ENCODE results near the gene SUMO3. TPM values are rescaled to one million over a fixed set of nuclear protein-coding genes. Genes with fewer than 3 reads are reported as not detected.

SUMO3 gene
- polyA plus RNA-seq, 1 of the 3 experiments (the other 2 are of a cell fraction) = 125 TPM

DNA sequence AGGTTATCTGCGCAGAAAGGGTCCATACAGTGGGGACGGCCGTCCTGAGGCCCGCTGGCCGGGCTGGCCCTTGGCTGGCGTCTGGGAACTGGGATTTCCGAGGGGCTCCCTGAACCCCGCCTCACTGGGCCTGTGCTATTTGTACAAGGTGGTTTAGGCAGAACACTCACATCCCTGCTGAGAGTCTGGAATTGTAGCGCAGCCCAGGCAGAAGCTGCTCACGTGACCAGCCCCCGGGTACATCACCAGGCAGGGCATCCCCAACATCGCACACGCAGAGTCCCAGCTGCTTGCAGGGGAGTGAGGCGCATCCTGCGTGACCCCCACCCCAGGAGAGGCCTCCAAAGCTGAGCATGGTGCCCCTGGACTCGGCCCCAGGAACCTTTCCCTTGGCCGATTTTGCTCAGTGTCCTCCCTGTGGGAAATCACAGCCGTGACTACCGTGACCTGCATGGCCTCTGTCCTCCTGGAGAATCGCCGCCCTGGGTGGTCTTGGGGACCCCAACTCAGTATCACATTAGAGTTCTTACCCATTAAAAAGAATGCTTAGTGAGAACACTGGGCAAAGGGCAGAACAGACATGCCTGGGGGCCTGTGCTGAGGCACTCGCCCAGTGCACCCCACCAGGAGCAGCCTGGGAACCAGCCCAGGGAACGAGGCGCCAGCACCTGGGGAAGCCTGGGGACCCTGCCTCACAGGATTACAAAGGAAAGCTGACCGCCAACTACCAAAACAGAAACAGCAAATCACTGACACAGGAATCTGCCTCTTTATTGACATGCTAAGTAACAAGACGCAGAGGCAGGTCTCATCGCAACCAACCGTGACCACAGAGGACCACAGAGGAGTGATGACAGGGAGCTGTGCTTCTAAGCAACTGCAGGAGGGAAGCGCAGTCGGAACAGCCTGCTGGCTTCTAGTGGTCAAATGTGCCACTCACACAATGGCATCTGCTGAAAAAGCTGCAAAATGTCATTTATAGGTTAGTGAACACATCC, 49.7 kb downstream of the SUMO3 start:
- ChIA-PET CTCF (interaction anchor here (1.3 to 2.7 kb wide), 2 partner anchors 9 to 26 kb away, joined by 3 to 15 read pairs; no protein-coding TSS in a partner anchor), POLR2A (no interaction called here)
- no peak overlapping the region for H3K4me3 ChIP-seq (ENCODE audit: low read depth in 2 of 2, low read length in 1 of 2)
- H3K9me2 ChIP-seq = no peaks in the 10 kb centered on the region
- DNase-seq = no peak
- H3K27me3 ChIP-seq (ENCODE audit: insufficient read depth) = no peaks in the 10 kb centered on the region
- H3K36me3 ChIP-seq (replicated peaks in 1 of 2; ENCODE audit: control insufficient read depth in 1 of 2, insufficient read depth in 2 of 2, low read length in 1 of 2) = peaks cover 0 to 42% of the 10 kb centered on the region in 2 experiments
- H3K9me3 ChIP-seq = no peaks in the 10 kb centered on the region
- peaks cover 0 to 22% of the 10 kb centered on the region in 2 experiments; a peak in 1 of 4 replicates for H3K4me1 ChIP-seq (ENCODE audit: control insufficient read depth in 1 of 2, insufficient read depth in 2 of 2, low read depth in 1 of 2, low read length in 1 of 2)
- H3K9ac ChIP-seq = no peak overlapping the region
- TF ChIP-seq MEF2A (IDR thresholded peaks at IDR 0.05; ENCODE audit: borderline replicate concordance, low read depth) (no peak), FOSL2 (IDR thresholded peaks at IDR 0.05; ENCODE audit: borderline replicate concordance, low read depth) (no peak), POLR2AphosphoS5 (IDR thresholded peaks at IDR 0.05; ENCODE audit: low read depth, low read length) (no peak)
- TF ChIP-seq, protein P1, sequence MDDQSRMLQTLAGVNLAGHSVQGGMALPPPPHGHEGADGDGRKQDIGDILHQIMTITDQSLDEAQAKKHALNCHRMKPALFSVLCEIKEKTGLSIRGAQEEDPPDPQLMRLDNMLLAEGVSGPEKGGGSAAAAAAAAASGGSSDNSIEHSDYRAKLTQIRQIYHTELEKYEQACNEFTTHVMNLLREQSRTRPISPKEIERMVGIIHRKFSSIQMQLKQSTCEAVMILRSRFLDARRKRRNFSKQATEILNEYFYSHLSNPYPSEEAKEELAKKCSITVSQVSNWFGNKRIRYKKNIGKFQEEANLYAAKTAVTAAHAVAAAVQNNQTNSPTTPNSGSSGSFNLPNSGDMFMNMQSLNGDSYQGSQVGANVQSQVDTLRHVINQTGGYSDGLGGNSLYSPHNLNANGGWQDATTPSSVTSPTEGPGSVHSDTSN (IDR thresholded peaks at IDR 0.05) = no peak
- no peaks in the 10 kb centered on the region for H4K20me1 ChIP-seq (ENCODE audit: insufficient read depth)
- no peaks in the 10 kb centered on the region for H3F3A ChIP-seq (replicated peaks; ENCODE audit: insufficient read depth)
- no peak overlapping the region for H3K4me2 ChIP-seq
- H3K27ac ChIP-seq (ENCODE audit: low read depth in 2 of 2, low read length in 1 of 2) = no peak overlapping the region
- H3K79me2 ChIP-seq (ENCODE audit: insufficient read depth) = no peaks in the 10 kb centered on the region
- H2AFZ ChIP-seq (ENCODE audit: low read depth) = no peak overlapping the region
- 95% methylated on average over 16 of the region's 30 CpGs for WGBS (ENCODE audit: low lambda C conversion rate)

DNA sequence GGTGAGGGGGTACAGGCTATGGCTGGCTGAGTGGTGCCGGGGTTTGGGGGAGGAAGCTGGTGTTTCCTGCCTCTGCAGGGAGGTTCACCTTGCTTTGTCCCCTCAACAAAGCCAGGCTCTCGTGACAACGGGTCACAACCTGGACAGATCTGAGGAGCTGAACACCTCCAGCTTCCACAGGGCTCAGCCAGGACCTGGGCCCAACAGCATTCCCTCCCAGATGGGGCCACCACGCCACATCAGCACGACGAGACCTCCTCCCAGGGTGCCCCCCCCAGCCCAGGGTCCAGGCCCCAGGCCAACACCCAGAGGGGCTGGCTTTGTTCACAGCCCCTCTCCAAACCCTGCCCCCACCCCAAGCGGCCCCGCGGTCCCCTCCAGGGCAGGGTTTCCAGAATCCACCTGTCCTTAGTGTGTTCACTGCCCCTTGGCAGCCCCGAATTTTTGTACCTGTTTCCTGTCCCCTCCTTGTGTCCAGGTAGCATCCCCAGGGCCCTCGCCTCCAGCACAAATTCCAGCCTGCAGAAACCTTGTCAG, 51.0 kb downstream of the SUMO3 start:
- H3K27me3 ChIP-seq (ENCODE audit: insufficient read depth) = no peaks in the 10 kb centered on the region
- no peaks in the 10 kb centered on the region for H3K9me2 ChIP-seq
- no peaks in the 10 kb centered on the region for H3K9me3 ChIP-seq
- no peaks in the 10 kb centered on the region for H3K79me2 ChIP-seq (ENCODE audit: insufficient read depth)
- H3K4me1 ChIP-seq (ENCODE audit: control insufficient read depth in 1 of 2, insufficient read depth in 2 of 2, low read depth in 1 of 2, low read length in 1 of 2) = peaks cover 0 to 22% of the 10 kb centered on the region in 2 experiments; a peak in 1 of 4 replicates
- no peak overlapping the region for H3K4me3 ChIP-seq (ENCODE audit: low read depth in 2 of 2, low read length in 1 of 2)
- ChIA-PET POLR2A (no interaction called here), CTCF (interaction anchor here (2.7 kb wide), 1 partner anchor 27 kb away, joined by 15 read pairs; no protein-coding TSS in a partner anchor)
- no peak overlapping the region; a peak in 1 of 4 replicates for H3K27ac ChIP-seq (ENCODE audit: low read depth in 2 of 2, low read length in 1 of 2)
- no peaks in the 10 kb centered on the region for H3F3A ChIP-seq (replicated peaks; ENCODE audit: insufficient read depth)
- no peak overlapping the region for H2AFZ ChIP-seq (ENCODE audit: low read depth)
- peaks cover 0 to 30% of the 10 kb centered on the region in 2 experiments for H3K36me3 ChIP-seq (replicated peaks in 1 of 2; ENCODE audit: control insufficient read depth in 1 of 2, insufficient read depth in 2 of 2, low read length in 1 of 2)
- peak; percentile 37 for DNase-seq
- 80% methylated on average over 5 of the region's 11 CpGs for WGBS (ENCODE audit: low lambda C conversion rate)
- no peak overlapping the region for H3K4me2 ChIP-seq
- H4K20me1 ChIP-seq (ENCODE audit: insufficient read depth) = no peaks in the 10 kb centered on the region
- H3K9ac ChIP-seq = no peak overlapping the region
- TF ChIP-seq POLR2AphosphoS5 (IDR thresholded peaks at IDR 0.05; ENCODE audit: low read depth, low read length) = no peak
- TF ChIP-seq, protein P2, sequence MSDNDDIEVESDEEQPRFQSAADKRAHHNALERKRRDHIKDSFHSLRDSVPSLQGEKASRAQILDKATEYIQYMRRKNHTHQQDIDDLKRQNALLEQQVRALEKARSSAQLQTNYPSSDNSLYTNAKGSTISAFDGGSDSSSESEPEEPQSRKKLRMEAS (IDR thresholded peaks at IDR 0.05; ENCODE audit: low read depth) = no peak
- no peak for TF ChIP-seq EP300 (IDR thresholded peaks at IDR 0.05; ENCODE audit: borderline replicate concordance in 1 of 2, low read depth in 1 of 2, low read length in 1 of 2)
- TF ChIP-seq RFX5 (IDR thresholded peaks at IDR 0.05; ENCODE audit: low read length) = no peak
- TF ChIP-seq, protein P3, sequence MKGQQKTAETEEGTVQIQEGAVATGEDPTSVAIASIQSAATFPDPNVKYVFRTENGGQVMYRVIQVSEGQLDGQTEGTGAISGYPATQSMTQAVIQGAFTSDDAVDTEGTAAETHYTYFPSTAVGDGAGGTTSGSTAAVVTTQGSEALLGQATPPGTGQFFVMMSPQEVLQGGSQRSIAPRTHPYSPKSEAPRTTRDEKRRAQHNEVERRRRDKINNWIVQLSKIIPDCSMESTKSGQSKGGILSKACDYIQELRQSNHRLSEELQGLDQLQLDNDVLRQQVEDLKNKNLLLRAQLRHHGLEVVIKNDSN (IDR thresholded peaks at IDR 0.05; ENCODE audit: borderline replicate concordance, low read depth) = no peak
- no peak for TF ChIP-seq ELF1 (IDR thresholded peaks at IDR 0.05)
- TF ChIP-seq, protein P4, sequence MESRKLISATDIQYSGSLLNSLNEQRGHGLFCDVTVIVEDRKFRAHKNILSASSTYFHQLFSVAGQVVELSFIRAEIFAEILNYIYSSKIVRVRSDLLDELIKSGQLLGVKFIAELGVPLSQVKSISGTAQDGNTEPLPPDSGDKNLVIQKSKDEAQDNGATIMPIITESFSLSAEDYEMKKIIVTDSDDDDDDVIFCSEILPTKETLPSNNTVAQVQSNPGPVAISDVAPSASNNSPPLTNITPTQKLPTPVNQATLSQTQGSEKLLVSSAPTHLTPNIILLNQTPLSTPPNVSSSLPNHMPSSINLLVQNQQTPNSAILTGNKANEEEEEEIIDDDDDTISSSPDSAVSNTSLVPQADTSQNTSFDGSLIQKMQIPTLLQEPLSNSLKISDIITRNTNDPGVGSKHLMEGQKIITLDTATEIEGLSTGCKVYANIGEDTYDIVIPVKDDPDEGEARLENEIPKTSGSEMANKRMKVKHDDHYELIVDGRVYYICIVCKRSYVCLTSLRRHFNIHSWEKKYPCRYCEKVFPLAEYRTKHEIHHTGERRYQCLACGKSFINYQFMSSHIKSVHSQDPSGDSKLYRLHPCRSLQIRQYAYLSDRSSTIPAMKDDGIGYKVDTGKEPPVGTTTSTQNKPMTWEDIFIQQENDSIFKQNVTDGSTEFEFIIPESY (IDR thresholded peaks at IDR 0.05; ENCODE audit: borderline replicate concordance, low read depth) = no peak
- TF ChIP-seq NFIC (IDR thresholded peaks at IDR 0.05; ENCODE audit: borderline replicate concordance) = no peak
- TF ChIP-seq TCF12 (IDR thresholded peaks at IDR 0.05) = no peak
- TF ChIP-seq GATA2 (CRISPR knock-in tag; IDR thresholded peaks at IDR 0.05) = no peak
- TF ChIP-seq RCOR1 (IDR thresholded peaks at IDR 0.05; ENCODE audit: low read length) = no peak
- TF ChIP-seq, protein P5, sequence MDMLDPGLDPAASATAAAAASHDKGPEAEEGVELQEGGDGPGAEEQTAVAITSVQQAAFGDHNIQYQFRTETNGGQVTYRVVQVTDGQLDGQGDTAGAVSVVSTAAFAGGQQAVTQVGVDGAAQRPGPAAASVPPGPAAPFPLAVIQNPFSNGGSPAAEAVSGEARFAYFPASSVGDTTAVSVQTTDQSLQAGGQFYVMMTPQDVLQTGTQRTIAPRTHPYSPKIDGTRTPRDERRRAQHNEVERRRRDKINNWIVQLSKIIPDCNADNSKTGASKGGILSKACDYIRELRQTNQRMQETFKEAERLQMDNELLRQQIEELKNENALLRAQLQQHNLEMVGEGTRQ (IDR thresholded peaks at IDR 0.05; ENCODE audit: borderline replicate concordance, low read depth, low read length) = no peak
- TF ChIP-seq, protein P6, sequence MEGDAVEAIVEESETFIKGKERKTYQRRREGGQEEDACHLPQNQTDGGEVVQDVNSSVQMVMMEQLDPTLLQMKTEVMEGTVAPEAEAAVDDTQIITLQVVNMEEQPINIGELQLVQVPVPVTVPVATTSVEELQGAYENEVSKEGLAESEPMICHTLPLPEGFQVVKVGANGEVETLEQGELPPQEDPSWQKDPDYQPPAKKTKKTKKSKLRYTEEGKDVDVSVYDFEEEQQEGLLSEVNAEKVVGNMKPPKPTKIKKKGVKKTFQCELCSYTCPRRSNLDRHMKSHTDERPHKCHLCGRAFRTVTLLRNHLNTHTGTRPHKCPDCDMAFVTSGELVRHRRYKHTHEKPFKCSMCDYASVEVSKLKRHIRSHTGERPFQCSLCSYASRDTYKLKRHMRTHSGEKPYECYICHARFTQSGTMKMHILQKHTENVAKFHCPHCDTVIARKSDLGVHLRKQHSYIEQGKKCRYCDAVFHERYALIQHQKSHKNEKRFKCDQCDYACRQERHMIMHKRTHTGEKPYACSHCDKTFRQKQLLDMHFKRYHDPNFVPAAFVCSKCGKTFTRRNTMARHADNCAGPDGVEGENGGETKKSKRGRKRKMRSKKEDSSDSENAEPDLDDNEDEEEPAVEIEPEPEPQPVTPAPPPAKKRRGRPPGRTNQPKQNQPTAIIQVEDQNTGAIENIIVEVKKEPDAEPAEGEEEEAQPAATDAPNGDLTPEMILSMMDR (IDR thresholded peaks at IDR 0.05) = no peak
- no peak for TF ChIP-seq SMC3 (IDR thresholded peaks at IDR 0.05; ENCODE audit: low read depth, low read length)

All from SK-N-SH (cell line).